Measurements from ENCODE around the gene CKMT1A.
"Not testable (repeated sequence)": the region's sequence is repeated elsewhere in the genome, so short reads cannot be mapped to it uniquely, and the experiment has no call there.

Gene CKMT1A

DNA sequence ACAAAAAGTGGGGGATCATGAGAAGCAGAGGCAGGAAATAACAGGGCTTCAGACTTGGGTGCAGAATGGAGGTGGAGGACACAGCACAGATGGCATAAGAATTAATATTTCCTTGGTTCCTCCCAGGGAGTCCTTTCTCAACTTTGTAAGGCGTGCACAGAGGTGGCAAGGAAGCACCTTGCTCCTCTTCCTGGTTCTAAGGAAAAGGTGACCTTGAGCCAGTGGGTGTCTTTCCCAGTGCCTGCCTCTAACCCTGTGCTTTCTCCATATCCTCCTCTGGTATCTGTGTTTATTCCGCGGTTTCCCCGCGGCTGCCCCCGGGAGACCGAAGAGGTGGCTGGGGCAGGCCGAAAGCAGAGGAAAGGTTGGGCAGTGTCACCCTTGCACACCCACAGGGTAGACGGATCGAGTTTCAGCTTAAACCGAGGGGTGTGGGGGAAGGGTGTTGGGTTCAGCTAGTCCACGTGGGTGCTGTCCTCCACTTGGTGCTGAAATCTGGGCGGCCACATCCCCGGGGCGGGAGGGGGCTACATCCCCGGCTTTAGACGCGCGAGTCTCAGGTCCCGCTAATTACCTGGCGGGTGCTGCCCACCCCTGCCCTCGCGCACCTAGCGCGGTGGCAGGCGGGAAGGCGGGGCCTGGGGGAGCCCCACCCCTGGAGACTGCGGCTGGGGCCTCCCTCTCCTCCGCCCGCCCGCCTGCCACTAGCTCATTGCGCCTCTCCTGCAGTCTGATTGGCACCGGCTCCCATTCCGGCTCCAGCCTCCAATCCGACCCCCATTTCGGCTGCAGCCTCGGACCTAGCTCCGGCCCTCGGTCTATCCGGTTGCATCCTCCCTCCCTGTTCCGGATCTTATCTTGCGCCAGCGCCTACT lies at the start of gene CKMT1A:
CKMT1A (plus strand) TSS at position 712 of the 875 bp plus-strand sequence. CDS start 192 bp downstream, outside the sequence.
- DNase-seq (ENCODE audit: low spot score): not testable (repeated sequence)

DNA sequence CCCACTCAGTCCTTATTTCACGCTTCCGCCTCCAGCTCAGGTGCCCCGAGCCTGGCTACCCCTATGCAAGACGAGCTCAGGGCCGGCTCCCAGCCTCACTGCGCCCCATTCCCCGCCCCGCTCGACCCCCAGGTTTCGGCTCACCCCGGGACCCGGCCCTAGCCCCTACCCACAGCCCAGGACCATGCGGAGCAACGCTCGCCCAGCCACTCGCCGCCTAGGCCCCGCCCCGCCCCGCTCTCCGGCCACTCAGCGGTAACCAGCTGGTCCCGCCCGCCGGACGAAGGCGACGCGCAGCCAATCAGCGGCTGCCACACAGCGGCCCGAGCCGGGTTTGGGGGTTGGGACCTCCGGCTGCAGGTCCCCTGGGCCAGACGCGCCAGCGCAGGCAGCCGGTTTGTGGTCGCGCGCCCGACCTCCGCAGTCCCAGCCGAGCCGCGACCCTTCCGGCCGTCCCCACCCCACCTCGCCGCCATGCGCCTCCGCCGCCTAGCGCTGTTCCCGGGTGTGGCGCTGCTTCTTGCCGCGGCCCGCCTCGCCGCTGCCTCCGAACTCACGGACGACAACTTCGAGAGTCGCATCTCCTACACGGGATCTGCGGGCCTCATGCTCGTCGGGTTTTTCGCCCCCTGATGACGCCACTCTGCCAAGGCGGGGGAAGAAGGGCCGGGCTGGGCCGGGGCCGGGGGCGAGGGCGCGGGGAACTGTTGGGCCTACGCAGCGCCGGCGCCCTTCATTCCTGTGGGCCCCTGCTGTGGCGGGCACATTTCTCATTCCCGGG lies 44.8 kb upstream of the CKMT1A start, which contains the start of gene CATSPER2:
CATSPER2 (minus strand) TSS at position 196 of the 781 bp plus-strand sequence. CDS start 783 bp downstream, outside the sequence.
- no peak for DNase-seq (ENCODE audit: low spot score)

DNA sequence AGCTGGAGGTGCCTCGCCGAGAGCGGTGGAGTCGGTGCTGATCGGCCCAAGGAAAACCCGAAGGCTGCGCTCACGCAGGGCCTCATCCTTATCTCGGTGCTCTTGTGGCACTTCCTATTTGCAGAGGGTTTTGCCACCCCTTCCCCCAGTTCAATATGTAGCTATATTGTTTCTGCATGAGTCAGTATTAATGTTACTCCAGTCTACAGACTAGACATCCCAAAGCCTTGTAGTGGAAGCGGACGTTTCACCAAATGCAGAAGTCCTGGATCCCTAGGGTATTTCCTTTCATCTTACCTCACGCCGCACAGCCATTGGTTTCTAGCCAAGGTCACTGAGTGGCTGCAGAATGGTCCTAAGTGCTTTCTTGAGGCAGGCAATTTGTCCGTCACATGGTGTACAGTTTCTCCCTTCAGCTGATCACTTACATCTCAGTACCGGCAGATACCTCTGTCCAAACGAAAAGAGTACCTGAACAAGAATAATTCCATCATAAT lies 44.2 kb upstream of the CKMT1A start:
- DNase-seq (ENCODE audit: low spot score): not testable (repeated sequence)

DNA sequence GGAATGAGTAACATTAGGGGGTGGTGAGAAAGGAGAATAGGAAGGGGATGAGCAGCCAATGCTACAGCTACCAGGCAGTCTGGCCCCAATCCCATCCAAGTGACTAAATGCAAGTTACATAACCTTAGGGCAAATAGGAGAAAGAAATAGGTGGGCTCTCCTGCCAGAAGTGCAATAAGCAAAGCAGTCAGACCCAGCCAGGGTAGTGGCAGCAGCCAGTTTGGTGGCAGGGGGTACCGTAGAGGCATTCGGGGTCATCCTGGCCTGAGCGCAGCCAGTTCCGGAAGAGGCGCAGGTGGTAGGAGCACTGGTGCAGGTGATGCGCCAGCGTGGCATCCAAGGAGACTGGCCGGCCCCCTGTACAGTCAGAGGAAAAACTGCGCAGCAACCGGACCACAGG lies 33.9 kb upstream of the CKMT1A start:
- DNase-seq (ENCODE audit: low spot score): not testable (repeated sequence)

DNA sequence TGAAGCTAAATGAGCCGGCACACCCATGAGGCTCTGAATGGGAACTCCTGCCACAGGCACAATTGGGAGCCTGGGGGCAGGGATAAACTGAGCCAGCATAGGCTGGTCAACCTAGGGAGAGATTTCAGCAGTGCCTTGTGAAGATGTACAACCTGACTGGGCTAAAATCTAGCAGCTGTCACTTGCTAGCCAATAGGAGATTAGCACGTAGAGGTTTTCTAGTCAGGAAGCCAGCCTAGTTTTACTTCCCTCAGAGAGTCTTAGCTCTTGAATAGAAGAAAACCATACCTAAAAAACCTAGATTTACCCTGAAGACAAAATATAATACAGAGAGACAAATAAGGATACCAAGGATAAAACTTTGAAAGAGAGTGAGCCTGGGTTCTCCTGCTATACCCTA lies 31.4 kb upstream of the CKMT1A start:
- not testable (repeated sequence) for DNase-seq (ENCODE audit: low spot score)

DNA sequence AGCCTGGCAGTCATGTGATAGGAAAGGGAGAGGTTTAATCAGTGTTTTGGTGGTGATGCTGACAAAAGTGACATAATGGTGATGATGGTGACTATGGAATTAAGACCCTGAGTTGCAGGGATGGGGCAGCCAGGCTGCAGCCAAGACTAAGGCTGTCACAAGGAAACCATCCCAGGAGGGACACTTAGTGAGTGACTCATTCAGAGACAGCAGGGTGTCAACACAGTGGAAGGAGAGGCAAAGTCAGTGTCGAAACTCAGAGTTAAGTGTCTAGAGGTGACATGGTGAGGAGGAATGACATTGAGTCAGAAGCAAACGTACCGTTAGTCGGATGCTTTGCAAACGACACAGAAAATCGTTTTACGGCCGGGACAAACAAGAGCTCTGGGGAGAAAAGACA lies 30.3 kb upstream of the CKMT1A start:
- not testable (repeated sequence) for DNase-seq (ENCODE audit: low spot score)

DNA sequence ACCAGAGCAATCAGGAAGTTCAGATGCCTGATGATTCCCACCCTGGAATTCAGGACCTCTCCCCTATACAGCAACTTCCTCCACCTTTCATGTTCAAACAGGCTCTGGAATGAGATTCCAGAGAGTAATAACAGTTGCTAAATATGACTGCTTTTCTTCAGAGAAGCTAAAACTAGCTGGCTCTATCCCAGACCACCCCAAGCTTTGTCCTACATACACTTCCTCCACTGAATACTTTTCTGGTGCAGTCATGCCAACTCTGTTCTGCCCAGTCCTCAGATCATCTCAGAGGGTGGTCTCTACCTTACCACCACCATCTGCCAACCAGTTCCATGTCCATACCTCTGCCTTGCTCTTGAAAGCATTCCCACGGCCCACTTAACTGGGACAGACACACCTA lies 27.5 kb upstream of the CKMT1A start:
- DNase-seq (ENCODE audit: low spot score): not testable (repeated sequence)

DNA sequence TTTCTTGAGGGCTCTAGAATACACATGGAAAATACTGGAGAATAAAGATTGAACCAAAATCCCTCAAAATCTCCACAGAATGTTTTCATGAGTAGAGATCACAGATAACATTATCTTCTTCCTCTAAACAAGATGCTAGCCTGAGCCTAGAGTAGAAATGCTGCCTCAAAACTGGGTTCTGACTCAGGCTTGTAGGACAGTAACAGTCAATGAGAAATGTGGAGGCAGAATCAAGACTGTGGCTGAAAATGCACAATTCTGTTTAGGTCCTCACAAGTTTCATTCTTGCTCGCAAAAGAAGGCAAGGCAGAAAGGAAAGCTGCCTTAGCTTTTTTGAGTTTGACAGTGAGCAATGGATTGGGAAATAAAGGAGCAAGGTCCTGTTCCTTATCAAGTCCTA lies 19.5 kb upstream of the CKMT1A start:
- DNase-seq (ENCODE audit: low spot score): not testable (repeated sequence)

DNA sequence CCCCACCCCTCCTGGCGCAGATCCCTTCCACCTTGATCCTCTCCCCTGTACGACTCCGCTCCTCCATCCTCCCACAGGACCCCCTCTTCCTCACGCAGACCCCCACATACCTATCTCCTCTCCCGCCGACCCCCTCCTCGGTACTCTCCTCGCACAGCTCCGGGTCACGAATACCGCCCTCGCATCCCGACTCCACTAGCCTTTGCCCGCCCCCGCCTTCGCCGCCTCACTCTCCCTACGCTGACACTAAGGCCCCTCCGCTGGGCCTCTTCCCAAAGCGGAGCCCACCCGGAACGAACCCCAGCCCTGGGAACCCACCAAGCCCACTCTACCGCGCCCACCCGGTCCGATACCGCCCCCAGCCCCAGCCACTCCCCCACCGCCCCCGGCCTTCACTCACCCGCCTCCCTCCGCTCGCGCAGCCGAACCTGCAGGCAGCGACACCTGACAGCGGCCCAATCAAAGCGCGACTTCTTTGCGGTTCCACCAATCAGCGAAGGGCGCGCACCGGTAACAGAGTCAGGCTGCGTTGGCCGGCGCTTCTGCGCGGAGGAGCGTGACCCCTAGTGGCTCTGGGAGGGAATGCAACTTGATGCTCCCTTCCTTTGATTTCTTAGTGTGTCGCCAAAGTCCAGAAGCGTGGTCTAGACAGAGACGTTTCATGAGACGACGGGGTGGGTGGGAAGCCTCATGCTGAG lies 3.9 kb upstream of the CKMT1A start:
- DNase-seq (ENCODE audit: low spot score): not testable (repeated sequence)

DNA sequence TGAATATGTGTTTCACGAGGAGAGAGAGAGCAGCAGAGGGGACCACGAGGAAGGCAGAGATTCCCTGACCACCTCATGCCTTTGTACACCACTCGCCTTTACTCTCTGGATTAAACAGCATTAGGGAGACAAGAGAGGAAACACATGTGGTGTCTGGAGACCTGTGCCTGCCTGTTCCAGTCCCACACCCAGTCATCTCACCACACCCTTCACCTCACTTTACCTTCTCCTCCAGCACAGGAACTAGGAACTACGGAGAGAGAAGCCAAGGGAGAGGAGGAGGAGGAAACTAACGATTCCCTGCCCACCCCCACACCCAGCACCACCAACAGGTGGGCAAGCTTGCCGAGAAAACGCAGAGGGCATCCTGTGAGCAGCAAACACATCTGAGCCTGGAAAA lies 980 bp upstream of the CKMT1A start:
- not testable (repeated sequence) for DNase-seq (ENCODE audit: low spot score)

DNA sequence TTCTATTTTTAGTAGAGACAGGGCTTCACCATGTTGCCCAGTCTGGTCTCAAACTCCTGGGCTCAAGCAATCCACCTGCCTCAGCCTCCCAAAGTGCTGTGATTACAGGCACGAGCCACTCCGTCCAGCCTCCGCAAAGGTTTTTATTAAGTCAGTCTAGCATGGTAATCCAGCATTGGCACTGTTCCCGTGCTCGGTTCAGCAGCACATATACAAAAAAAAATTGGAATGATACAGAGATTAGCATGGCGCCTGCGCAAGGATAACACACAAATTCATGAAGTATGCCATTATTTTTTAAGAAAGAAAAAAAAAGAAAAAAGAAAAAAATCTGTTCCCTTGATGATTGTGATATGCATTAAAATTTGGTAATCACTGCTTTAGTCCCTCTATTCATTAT lies 8.5 kb downstream of the CKMT1A start:
- no peak for DNase-seq (ENCODE audit: low spot score)

DNA sequence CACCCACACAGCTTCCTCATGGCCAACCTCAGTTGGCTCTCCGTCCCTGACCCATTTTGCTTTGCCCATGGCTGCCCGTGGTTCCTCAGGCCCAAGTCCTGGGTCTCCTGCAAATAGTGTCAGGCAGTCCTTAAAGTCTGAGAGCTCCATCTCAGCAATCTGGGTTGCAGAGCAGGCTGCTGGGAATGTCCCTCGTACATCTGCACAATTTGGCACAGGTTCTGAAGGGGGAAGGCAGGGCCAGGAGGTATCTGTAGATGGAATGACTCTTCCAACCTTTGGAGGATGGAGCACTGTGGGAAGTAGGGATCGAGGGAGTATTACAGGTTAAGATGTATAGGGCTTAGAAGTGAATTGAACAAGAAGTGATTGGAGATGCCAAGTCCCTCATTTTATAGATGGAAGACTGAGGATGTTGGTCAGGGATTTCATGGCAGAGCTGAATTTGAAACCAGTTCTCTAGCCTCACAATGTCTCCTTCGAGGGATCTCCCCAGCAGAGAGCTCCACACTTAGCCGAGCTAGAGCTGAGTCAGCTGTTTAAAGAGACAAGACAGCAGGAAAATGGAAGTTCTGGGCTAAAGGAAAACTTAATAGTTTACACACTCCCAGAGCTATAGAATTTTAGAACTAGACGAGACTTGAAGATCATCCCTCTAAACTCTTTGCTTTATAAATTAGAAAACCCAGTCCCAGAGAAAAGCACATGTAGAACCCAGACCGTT lies 9.2 kb downstream of the CKMT1A start:
- DNase-seq (ENCODE audit: low spot score): no peak

DNA sequence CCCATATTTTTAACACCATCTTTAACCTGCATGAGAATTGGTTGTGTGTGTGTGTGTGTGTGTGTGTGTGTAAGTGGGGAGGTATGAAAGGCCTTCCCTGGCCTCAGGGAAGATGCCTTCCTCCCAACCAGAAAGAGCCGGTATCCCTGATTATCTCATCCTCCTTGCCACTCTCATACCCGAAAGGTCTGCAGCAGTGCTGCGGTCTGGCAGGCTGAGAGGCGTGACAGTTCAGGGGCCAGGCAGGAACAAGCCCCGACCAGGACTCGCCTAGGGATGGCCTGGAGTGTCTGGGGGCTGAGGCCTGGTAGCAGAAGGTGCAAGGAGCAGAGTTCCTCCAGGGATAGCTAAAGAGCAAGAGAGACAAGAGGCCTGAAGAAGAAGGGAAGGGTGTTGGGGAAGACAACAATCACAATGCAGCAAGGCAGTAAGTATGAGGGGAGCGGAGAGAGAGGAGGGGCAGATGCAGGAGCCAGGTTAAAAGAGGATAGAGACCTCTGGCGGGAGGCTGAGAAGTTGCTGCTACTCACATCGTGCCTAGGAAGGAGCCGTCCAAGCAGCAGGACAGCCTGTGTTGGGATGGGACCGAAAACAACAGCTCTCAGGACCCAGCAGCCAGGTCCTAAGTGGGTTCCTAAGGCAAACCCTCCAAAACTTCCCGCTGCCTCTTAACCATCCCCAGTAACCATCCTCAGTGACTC lies 16.9 kb downstream of the CKMT1A start:
- not testable (repeated sequence) for DNase-seq (ENCODE audit: low spot score)

DNA sequence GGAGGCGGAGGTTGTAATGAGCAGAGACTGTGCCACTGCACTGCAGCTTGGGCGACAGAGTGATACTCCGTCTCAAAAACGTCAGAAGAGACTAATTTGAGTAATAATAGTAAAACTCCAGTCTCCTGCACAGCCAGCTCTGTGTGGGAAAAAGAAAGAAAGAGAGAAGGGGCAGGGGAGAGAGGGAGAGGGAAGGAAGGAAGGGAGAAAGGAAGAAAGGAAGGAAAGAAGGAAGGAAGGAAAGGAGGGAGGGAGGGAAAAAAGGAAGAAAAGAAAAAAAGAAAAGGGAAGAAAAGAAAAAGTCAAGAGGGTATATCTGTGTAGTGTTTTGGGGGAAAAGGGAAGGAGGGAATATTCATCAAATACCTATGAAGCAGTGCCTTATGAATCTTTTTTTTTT lies 29.5 kb downstream of the CKMT1A start:
- DNase-seq (ENCODE audit: low spot score): no peak

DNA sequence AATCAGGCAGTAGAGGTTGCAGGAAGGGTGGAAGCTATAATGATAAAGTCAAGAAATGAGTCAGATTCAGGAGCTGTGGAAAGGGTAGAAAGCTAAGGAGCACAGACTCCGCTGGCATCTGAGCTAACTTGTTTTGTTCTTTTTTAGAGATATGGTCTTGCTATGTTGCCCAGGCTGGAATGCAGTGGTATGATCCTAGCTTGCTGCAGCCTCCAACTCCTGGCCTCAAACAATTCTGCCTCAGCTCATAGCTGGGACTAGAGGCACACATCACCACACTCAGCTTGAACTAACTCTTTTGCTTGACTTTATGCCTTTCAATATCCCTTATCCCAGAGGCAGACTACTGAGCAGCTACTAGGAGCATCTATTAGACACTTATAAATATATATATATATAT lies 32.6 kb downstream of the CKMT1A start:
- not testable (repeated sequence) for DNase-seq (ENCODE audit: low spot score)

DNA sequence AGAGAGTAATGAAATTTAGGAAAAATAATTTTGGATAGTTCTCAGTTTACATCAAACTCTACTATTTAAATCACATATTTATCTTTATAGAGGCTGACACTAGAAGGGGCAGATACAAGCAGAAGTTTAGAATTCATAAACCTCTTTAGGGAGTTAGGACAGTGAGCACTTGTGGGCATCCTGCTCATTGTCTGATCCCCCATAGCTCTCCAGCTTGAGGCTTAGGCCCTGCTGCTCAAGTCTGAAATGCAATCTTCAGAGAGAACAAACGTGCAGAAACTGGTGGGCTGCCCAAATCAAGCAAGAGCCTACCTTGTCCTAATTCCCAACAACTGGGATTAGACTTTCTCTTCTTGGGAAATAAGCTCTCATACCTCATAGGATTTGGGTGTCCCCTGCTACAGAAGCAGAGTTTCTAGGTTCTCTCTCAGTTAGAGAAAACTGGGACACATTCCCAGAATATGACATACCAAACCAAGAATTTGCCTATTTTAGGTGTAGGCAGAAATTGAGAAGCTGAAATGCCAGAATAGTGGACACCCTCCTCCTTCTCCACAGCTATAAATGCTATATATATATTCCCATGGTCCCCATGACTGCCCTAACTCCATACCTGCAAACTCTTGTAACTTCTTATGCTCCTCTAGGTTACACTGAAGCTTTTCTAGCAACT lies 34.5 kb downstream of the CKMT1A start:
- not testable (repeated sequence) for DNase-seq (ENCODE audit: low spot score)

DNA sequence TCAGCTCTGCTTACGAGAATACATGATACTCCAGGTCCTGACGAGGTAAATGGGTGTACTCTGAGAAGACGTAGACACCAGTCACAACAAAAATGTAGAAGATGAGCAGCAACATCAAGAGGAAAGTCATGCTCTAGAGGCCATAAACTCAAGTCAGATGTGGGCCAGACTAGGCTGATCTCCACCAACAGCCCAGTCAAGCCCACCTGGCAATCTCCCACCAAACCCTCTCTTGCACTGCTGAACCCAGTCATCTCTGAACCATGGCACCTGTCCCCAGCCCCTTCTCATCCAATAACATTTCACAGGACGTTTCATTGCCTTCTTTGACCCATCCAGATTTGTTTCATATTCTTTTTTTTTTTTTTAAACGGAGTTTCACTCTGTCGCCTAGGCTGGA lies 41.8 kb downstream of the CKMT1A start:
- DNase-seq (ENCODE audit: low spot score): no peak

DNA sequence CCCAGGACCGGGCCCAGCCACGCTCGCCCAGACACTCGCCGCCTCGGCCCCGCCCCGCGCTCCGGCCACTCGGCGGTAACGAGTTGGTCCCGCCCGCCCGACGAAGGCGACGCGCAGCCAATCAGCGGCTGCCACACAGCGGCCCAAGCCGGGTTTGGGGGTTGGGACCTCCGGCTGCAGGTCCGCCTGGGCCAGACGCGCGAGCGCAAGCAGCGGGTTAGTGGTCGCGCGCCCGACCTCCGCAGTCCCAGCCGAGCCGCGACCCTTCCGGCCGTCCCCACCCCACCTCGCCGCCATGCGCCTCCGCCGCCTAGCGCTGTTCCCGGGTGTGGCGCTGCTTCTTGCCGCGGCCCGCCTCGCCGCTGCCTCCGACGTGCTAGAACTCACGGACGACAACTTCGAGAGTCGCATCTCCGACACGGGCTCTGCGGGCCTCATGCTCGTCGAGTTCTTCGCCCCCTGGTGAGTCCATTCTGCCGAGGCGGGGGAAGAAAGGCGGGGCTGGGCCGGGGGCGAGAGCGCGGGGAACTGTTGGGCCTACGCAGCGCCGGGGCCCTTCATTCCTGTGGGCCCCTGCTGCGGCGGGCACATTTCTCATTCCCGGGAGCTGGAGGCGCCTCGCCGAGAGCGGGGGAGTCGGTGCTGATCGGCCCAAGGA lies 52.7 kb downstream of the CKMT1A start, which contains the start of gene PDIA3:
PDIA3 (plus strand) TSS at position 194 of the 658 bp plus-strand sequence; CDS start at position 296, 102 bp downstream.
- peak; percentile 72 for DNase-seq (ENCODE audit: low spot score)

DNA sequence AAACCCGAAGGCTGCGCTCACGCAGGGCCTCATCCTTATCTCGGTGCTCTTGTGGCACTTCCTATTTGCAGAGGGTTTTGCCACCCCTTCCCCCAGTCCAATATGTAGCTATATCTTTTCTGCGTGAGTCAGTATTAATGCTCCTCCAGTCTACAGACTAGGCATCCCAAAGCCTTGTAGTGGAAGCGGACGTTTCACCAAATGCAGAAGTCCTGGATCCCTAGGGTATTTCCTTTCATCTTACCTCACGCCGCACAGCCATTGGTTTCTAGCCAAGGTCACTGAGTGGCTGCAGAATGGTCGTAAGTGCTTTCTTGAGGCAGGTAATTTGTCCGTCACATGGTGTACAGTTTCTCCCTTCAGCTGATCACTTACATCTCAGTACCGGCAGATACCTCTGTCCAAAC lies 53.2 kb downstream of the CKMT1A start:
- peak; percentile 34 for DNase-seq (ENCODE audit: low spot score)

All from SW480 (cell line).